ENCODE data around the gene IL33. TPM values are rescaled to one million over a fixed set of nuclear protein-coding genes. Genes with fewer than 3 reads are reported as not detected.

Gene IL33
- total and polyA plus RNA-seq, 2 of the 8 experiments (the other 6 are each of a cell fraction or from before 2014, with no cell fraction given) = not detected

GRCh38 chr9:6188466-6188865, 27.1 kb upstream of the IL33 start (continued):
- TF ChIP-seq CTCF (IDR thresholded peaks at IDR 0.05; ENCODE audit: control extremely low read depth in 1 of 3, insufficient read depth in 1 of 3, low read depth in 1 of 3, low read length in 3 of 3) (no peak), POLR2AphosphoS5 (IDR thresholded peaks at IDR 0.05; ENCODE audit: low read depth, low read length) (no peak), SRF (IDR thresholded peaks at IDR 0.05; ENCODE audit: low read depth, low read length) (no peak), SIRT6 (IDR thresholded peaks at IDR 0.05; ENCODE audit: low read length) (no peak), CHD1 (IDR thresholded peaks at IDR 0.05; ENCODE audit: low read depth, low read length) (no peak), CTBP2 (IDR thresholded peaks at IDR 0.05; ENCODE audit: borderline replicate concordance, insufficient read depth, insufficient read length, low read length) (no peak), SP1 (IDR thresholded peaks at IDR 0.05; ENCODE audit: low read depth, low read length) (no peak)
